ENCODE measurements around the gene NSDHL.

DNA sequence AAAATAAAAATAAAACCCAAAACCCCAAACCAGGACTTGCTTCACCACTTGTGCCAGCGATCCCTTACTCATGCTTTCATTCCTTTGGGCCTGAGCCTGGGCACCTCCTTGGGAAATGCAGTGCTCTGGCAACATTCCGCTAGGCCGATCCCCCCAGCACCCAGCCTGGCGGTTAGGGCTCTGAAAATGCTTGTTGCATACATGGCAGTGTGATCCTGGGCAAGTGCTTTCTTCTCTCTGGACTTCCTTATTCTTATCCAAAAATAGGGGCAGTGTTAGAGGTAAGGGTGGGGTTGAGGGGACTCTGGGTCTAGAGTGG is 71.6 kb downstream of the NSDHL start:
- TF ChIP-seq, protein P1, sequence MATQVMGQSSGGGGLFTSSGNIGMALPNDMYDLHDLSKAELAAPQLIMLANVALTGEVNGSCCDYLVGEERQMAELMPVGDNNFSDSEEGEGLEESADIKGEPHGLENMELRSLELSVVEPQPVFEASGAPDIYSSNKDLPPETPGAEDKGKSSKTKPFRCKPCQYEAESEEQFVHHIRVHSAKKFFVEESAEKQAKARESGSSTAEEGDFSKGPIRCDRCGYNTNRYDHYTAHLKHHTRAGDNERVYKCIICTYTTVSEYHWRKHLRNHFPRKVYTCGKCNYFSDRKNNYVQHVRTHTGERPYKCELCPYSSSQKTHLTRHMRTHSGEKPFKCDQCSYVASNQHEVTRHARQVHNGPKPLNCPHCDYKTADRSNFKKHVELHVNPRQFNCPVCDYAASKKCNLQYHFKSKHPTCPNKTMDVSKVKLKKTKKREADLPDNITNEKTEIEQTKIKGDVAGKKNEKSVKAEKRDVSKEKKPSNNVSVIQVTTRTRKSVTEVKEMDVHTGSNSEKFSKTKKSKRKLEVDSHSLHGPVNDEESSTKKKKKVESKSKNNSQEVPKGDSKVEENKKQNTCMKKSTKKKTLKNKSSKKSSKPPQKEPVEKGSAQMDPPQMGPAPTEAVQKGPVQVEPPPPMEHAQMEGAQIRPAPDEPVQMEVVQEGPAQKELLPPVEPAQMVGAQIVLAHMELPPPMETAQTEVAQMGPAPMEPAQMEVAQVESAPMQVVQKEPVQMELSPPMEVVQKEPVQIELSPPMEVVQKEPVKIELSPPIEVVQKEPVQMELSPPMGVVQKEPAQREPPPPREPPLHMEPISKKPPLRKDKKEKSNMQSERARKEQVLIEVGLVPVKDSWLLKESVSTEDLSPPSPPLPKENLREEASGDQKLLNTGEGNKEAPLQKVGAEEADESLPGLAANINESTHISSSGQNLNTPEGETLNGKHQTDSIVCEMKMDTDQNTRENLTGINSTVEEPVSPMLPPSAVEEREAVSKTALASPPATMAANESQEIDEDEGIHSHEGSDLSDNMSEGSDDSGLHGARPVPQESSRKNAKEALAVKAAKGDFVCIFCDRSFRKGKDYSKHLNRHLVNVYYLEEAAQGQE (IDR thresholded peaks at IDR 0.05; ENCODE audit: insufficient replicate concordance, low read depth): no peak
- TF ChIP-seq GABPA (IDR thresholded peaks at IDR 0.05; ENCODE audit: low read depth): no peak
- TF ChIP-seq POLR2AphosphoS5 (IDR thresholded peaks at IDR 0.05; ENCODE audit: low read depth): no peak
- TF ChIP-seq, protein P2, sequence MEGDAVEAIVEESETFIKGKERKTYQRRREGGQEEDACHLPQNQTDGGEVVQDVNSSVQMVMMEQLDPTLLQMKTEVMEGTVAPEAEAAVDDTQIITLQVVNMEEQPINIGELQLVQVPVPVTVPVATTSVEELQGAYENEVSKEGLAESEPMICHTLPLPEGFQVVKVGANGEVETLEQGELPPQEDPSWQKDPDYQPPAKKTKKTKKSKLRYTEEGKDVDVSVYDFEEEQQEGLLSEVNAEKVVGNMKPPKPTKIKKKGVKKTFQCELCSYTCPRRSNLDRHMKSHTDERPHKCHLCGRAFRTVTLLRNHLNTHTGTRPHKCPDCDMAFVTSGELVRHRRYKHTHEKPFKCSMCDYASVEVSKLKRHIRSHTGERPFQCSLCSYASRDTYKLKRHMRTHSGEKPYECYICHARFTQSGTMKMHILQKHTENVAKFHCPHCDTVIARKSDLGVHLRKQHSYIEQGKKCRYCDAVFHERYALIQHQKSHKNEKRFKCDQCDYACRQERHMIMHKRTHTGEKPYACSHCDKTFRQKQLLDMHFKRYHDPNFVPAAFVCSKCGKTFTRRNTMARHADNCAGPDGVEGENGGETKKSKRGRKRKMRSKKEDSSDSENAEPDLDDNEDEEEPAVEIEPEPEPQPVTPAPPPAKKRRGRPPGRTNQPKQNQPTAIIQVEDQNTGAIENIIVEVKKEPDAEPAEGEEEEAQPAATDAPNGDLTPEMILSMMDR (IDR thresholded peaks at IDR 0.05; ENCODE audit: insufficient read depth, low read length): no peak

All from HL-60 (cell line).